ENCODE data around the gene MICAL1. TPM values are rescaled to one million over a fixed set of nuclear protein-coding genes. Genes with fewer than 3 reads are reported as not detected.

MICAL1 gene
- total RNA-seq, 1 donor = 44.4 TPM

Other genes starting within 250 kb of the MICAL1 start
- gene CD164, start 73.3 kb downstream of the MICAL1 start, total RNA-seq = 195 TPM
- 1.9 TPM for gene PPIL6, start 15.1 kb downstream of the MICAL1 start, total RNA-seq
- 22.5 TPM for gene SMPD2, start 15.0 kb downstream of the MICAL1 start, total RNA-seq
- 13.4 TPM for gene ZBTB24, start 27.4 kb upstream of the MICAL1 start, total RNA-seq
- gene AK9, start 235.4 kb upstream of the MICAL1 start, total RNA-seq = 8.8 TPM
- gene FIG4, start 235.5 kb upstream of the MICAL1 start, total RNA-seq = 9.3 TPM